ENCODE measurements around the gene NKAIN2. TPM values are rescaled to one million over a fixed set of nuclear protein-coding genes. Genes with fewer than 3 reads are reported as not detected.
"Not testable (repeated sequence)": the region's sequence is repeated elsewhere in the genome, so short reads cannot be mapped to it uniquely, and the experiment has no call there.

Gene NKAIN2
- total RNA-seq, 1 donor from 2014 or later = 4.0 TPM

GRCh38 chr6:124546601-124547000 is 742.9 kb downstream of the NKAIN2 start:
- no peak for DNase-seq (ENCODE audit: low spot score)
- no peaks in the 10 kb centered on the region for H3K36me3 Mint-ChIP-seq (ENCODE audit: low read depth)
- TF ChIP-seq CTCF (IDR thresholded peaks at IDR 0.05) = no peak
- H3K4me1 Mint-ChIP-seq (ENCODE audit: low read depth) = no peaks in the 10 kb centered on the region
- H3K27me3 Mint-ChIP-seq (ENCODE audit: low read depth) = no peaks in the 10 kb centered on the region
- no peaks in the 10 kb centered on the region for H3K9me3 Mint-ChIP-seq (ENCODE audit: low read depth)
- no peak overlapping the region for H3K4me3 Mint-ChIP-seq (ENCODE audit: unreplicated experiment)
- H3K27ac Mint-ChIP-seq (ENCODE audit: unreplicated experiment) = no peak overlapping the region

- no peaks in the 10 kb centered on the region for H3K27me3 Mint-ChIP-seq (ENCODE audit: low read depth)
- no peak overlapping the region for H3K27ac Mint-ChIP-seq (ENCODE audit: unreplicated experiment)
- TF ChIP-seq CTCF (IDR thresholded peaks at IDR 0.05) = no peak
- DNase-seq (ENCODE audit: low spot score) = no peak
- H3K36me3 Mint-ChIP-seq (ENCODE audit: low read depth) = no peaks in the 10 kb centered on the region
- H3K9me3 Mint-ChIP-seq (ENCODE audit: low read depth) = peaks cover 8% of the 10 kb centered on the region
- no peak overlapping the region for H3K4me3 Mint-ChIP-seq (ENCODE audit: unreplicated experiment)
- no peaks in the 10 kb centered on the region for H3K4me1 Mint-ChIP-seq (ENCODE audit: low read depth)
These were observed 748.1 kb downstream of the NKAIN2 start for GRCh38 chr6:124551711-124552233.

GRCh38 chr6:124557873-124558272 is 754.2 kb downstream of the NKAIN2 start:
- Mint-ChIP-seq H3K36me3 (ENCODE audit: low read depth) (no peaks in the 10 kb centered on the region), H3K9me3 (ENCODE audit: low read depth) (peaks cover 8% of the 10 kb centered on the region), H3K27me3 (ENCODE audit: low read depth) (no peaks in the 10 kb centered on the region), H3K4me3 (ENCODE audit: unreplicated experiment) (no peak overlapping the region), H3K27ac (ENCODE audit: unreplicated experiment) (no peak overlapping the region), H3K4me1 (ENCODE audit: low read depth) (no peaks in the 10 kb centered on the region)
- DNase-seq (ENCODE audit: low spot score) = no peak
- TF ChIP-seq CTCF (IDR thresholded peaks at IDR 0.05) = no peak

- H3K27ac Mint-ChIP-seq (ENCODE audit: unreplicated experiment); H3K27me3 Mint-ChIP-seq (ENCODE audit: low read depth); H3K4me1 Mint-ChIP-seq (ENCODE audit: low read depth); H3K4me3 Mint-ChIP-seq (ENCODE audit: unreplicated experiment); DNase-seq (ENCODE audit: low spot score); H3K9me3 Mint-ChIP-seq (ENCODE audit: low read depth); H3K36me3 Mint-ChIP-seq (ENCODE audit: low read depth): not testable (repeated sequence)
These were observed 756.4 kb downstream of the NKAIN2 start for GRCh38 chr6:124560078-124560477.

GRCh38 chr6:124560873-124561567 is 757.4 kb downstream of the NKAIN2 start:
- no peak for DNase-seq (ENCODE audit: low spot score)
- Mint-ChIP-seq H3K27ac (ENCODE audit: unreplicated experiment) (no peak overlapping the region), H3K36me3 (ENCODE audit: low read depth) (no peaks in the 10 kb centered on the region), H3K4me1 (ENCODE audit: low read depth) (no peaks in the 10 kb centered on the region), H3K9me3 (ENCODE audit: low read depth) (peaks cover 4% of the 10 kb centered on the region), H3K4me3 (ENCODE audit: unreplicated experiment) (no peak overlapping the region), H3K27me3 (ENCODE audit: low read depth) (no peaks in the 10 kb centered on the region)
- TF ChIP-seq CTCF (IDR thresholded peaks at IDR 0.05) = no peak

GRCh38 chr6:124561635-124562130 is 758.0 kb downstream of the NKAIN2 start:
- no peak overlapping the region for H3K4me3 Mint-ChIP-seq (ENCODE audit: unreplicated experiment)
- peaks cover 1% of the 10 kb centered on the region for H3K36me3 Mint-ChIP-seq (ENCODE audit: low read depth)
- H3K27ac Mint-ChIP-seq (ENCODE audit: unreplicated experiment) = no peak overlapping the region
- no peaks in the 10 kb centered on the region for H3K9me3 Mint-ChIP-seq (ENCODE audit: low read depth)
- H3K27me3 Mint-ChIP-seq (ENCODE audit: low read depth) = no peaks in the 10 kb centered on the region
- no peak for TF ChIP-seq CTCF (IDR thresholded peaks at IDR 0.05)
- no peaks in the 10 kb centered on the region for H3K4me1 Mint-ChIP-seq (ENCODE audit: low read depth)
- no peak for DNase-seq (ENCODE audit: low spot score)

GRCh38 chr6:124564125-124564524 is 760.5 kb downstream of the NKAIN2 start:
- not testable (repeated sequence) for H3K4me3 Mint-ChIP-seq (ENCODE audit: unreplicated experiment); H3K27me3 Mint-ChIP-seq (ENCODE audit: low read depth); H3K9me3 Mint-ChIP-seq (ENCODE audit: low read depth); H3K4me1 Mint-ChIP-seq (ENCODE audit: low read depth); H3K27ac Mint-ChIP-seq (ENCODE audit: unreplicated experiment); H3K36me3 Mint-ChIP-seq (ENCODE audit: low read depth); DNase-seq (ENCODE audit: low spot score)
